GM12872 (cell line): ENCODE measurements around the gene GNB1L.

Experiments used
- CTCF ChIP-seq: IDR thresholded peaks from 3 replicates; pipeline ENCODE4 v1.5.1; 2011; ENCODE audit warnings: low read depth, mild to moderate bottlenecking, low read length, moderate library complexity; ENCODE audit not compliant: insufficient read depth

Gene GNB1L

GRCh38 chr22:19767427-19768341, 87.0 kb downstream of the GNB1L start:
- no peak for TF ChIP-seq CTCF

- TF ChIP-seq CTCF, result peak; percentile 25; the same call in 2 of the 3 replicates
These were observed 87.9 kb downstream of the GNB1L start for GRCh38 chr22:19766511-19767426.

GRCh38 chr22:19766240-19766510, 88.5 kb downstream of the GNB1L start:
- TF ChIP-seq CTCF, result no peak

- no peak for TF ChIP-seq CTCF
These were observed 89.0 kb downstream of the GNB1L start for GRCh38 chr22:19765477-19766239.

GRCh38 chr22:19764636-19765476, 89.8 kb downstream of the GNB1L start:
- no peak for TF ChIP-seq CTCF

GRCh38 chr22:19764299-19764593, 90.4 kb downstream of the GNB1L start:
- TF ChIP-seq CTCF, result no peak
